Activated CD4-positive, CD25-positive, alpha-beta regulatory T cell treated with anti-CD3 and anti-CD28 coated beads, Interleukin-2, amount 50 U/mL, for 16 hours (primary cell): Measurements from ENCODE around the gene DIP2C.
"Not testable (repeated sequence)": the region's sequence is repeated elsewhere in the genome, so short reads cannot be mapped to it uniquely, and the experiment has no call there.

Experiments used
- DNase-seq: peaks from one replicate; pipeline ENCODE4 v3.0.0-alpha.2; 2020; ENCODE audit warnings: low read depth, low spot score

DIP2C gene

DNA sequence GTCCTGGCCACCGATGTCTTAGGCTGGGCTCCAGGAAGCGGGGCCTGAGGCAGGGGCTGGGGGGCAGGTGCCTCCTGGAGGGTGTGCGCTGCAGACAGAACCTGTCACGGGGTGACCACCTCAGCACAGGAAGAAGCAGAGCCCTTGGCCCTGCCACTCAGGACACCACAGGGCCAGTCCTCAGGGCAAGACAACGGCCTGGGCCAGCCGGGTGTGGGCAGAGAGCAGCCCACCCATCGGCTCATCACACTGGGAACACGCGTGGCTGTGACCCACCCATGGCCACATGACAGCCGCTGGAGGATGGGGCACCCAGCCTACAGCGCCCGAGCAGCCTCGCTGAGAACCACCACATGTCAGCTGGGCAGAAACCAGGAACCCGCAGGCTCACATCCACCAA lies 5.9 kb upstream of the DIP2C start:
- DNase-seq: no peak

GRCh38 chr10:693506-693905 lies 4.0 kb upstream of the DIP2C start:
- DNase-seq: no peak

GRCh38 chr10:692682-693351 lies 3.3 kb upstream of the DIP2C start:
- DNase-seq: no peak

DNA sequence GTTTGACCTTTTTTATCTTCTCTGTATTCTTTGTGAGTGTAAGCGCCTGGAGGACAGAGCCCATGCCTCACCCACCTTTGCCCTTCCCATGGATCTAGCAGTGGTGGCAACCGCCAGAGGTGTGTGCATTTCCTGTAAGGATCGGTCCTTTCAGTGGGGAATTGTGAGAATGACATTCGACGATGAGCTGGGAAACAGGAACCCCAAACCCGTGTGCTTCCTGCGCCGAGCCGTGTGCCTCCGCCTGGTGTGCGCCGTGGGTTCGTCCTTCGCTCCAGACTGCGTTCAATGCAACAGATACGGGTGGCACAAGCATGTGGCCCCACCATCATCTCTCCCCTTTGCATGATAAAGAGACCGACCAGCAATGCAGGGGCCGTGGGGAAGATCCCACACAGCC lies 1.7 kb upstream of the DIP2C start:
- DNase-seq: no peak

GRCh38 chr10:690372-691161 lies 1.1 kb upstream of the DIP2C start:
- DNase-seq: no peak

DNA sequence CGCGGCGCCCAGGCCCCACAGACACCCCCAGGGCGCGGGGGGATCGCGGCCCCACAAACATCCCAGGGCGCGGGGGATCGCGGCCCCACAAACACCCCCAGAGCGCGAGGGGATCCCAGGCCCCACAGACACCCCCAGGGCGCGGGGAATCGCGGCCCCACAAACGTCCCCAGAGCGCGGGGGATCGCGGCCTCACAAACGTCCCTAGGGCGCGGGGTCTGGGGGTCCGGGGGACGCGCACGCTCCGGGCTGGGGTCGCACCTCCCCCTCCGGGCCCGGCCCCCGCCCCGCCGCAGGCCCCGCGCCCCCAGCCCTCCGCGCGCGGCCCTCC lies 382 bp downstream of the DIP2C start:
- no peak for DNase-seq

DNA sequence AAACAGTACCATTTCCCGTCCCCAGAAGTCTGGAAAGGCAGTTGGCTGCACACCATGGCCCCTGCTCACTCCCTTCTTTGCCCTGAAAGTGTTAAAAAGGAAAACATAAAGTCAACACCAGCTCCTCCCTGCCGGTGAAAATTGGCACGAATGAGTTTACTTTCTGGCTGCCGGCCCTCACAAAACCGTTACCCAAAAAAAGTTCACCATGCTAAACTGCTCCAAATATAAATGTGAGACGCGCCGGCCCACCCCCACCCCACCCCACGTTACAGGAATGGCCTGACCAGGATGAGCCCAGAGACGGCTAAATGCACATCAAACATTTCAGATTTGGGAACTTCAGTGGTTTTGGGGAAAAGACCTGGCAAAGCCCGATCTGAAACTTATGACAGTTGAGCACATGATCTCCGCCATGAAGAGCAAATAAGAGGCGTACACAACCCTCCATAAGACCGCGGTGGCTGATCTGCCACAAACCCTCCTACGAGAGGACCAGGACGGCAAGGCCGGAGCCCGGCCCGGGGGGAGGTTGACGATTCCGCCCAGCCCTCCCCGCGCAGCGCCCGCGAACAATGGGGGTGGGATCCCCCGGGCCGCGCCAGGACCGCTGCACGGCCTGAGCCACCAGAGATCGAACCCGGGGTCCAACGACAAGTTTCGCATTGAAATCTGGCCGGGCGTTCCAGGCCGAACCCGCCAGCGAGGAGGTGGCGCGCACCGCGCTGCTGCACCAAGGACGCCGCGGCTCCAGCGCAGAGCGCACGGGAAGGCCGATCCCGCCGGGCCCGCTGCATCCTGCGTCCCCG lies 952 bp downstream of the DIP2C start:
- DNase-seq: no peak

GRCh38 chr10:687583-688311 lies 1.7 kb downstream of the DIP2C start:
- no peak for DNase-seq

- DNase-seq: no peak
Measured at GRCh38 chr10:686155-686931, 3.1 kb downstream of the DIP2C start.

DNA sequence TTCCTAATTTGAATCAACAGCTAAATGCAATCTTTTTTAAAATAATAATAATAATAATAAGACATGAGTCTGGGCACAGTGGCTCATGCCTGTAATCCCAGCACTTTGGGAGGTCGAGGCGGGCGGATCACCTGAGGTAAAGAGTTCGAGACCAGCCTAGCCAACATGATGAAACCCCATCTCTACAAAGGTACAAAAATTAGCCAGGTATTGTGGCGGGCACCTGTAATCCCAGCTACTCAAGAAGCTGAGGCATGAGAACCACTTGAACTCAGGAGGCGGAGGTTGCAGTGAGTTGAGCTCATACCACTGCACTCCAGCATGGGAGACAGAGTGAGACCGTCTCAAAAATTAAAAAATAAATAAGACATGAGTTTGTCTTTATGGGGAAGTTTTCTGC lies 3.9 kb downstream of the DIP2C start:
- DNase-seq: no peak

DNA sequence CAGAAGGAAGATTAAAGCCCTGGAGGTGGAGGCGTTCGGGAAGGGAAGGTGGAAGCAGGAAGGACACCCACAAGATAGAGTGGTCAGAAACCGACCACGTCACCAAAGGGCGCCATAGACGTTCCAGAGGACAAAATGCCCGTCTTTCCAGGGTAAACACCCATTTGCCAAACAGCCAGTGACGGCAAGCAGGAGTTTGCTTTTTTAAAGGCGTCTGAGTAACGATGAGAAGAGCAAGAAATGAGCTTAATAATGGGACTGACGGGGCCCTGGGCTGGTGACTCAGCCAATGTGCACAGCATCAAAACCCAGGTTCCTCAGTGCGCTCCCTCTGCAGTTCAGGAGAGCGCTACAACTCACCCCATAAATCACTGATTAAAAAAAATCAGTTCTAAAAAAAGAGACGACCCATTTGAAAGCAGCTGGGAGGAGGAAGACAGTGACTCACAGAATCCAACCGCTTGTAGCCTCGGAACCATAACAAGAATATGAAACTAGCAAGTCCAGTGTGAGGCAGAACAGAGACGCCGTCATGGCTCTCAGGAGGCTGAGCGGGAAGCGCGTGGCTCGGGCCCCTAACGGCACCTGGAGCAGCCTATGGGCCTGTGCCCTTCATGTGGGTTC lies 5.9 kb downstream of the DIP2C start:
- DNase-seq: no peak

GRCh38 chr10:682931-683447 lies 6.5 kb downstream of the DIP2C start:
- DNase-seq: no peak

- no peak for DNase-seq
Measured at GRCh38 chr10:681670-682318, 7.7 kb downstream of the DIP2C start.

GRCh38 chr10:680745-681144 lies 8.7 kb downstream of the DIP2C start:
- DNase-seq: no peak

DNA sequence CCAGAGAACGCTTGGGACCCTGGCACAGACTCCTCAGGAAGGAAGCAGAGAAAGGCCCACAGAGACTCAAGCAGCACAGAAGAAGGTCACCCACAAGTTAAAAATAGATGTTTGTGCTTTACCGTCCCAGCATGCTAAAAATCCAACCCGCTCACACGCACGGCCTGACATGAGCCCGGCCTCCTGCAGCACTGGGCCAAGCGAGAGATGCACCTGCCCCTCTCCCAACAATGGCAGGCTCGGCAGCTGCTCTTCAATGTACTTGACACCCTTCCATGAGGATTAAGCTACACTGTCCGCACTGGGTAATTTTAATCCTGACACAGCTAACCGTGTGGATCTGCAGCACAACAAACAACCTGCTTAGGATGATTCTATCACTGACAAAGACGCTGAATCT lies 9.3 kb downstream of the DIP2C start:
- DNase-seq: no peak

DNA sequence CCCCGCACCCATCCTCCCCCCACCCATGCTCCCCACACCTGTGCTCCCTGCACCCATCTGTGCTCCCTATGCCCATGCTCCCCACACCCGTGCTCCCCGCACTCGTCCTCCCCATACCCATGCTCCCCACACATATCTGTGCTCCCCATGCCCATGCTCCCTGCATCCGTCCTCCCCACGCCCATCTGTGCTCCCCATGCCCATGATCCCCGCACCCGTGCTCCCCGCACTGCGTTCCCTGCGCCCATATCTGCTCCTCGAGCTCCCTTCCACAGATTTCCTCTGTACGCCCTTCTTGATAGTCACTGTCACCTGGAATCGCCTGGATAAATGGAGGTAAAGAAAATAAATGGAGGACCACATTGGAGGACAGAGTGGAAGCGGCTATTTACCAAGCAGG lies 9.9 kb downstream of the DIP2C start:
- no peak for DNase-seq

DNA sequence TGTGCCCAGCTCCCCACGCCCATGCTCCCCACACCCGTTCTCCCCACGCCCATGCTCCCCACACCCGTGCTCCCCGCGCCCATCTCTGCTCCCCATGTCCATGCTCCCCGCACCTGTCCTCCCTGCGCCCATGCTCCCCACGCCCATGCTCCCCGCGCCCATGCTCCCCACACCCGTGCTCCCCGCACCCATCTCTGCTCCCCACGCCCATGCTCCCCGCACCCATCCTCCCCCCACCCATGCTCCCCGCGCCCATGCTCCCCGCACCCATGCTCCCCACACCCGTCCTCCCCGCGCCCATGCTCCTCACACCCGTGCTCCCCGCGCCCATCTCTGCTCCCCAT lies 10.8 kb downstream of the DIP2C start:
- DNase-seq: not testable (repeated sequence)

DNA sequence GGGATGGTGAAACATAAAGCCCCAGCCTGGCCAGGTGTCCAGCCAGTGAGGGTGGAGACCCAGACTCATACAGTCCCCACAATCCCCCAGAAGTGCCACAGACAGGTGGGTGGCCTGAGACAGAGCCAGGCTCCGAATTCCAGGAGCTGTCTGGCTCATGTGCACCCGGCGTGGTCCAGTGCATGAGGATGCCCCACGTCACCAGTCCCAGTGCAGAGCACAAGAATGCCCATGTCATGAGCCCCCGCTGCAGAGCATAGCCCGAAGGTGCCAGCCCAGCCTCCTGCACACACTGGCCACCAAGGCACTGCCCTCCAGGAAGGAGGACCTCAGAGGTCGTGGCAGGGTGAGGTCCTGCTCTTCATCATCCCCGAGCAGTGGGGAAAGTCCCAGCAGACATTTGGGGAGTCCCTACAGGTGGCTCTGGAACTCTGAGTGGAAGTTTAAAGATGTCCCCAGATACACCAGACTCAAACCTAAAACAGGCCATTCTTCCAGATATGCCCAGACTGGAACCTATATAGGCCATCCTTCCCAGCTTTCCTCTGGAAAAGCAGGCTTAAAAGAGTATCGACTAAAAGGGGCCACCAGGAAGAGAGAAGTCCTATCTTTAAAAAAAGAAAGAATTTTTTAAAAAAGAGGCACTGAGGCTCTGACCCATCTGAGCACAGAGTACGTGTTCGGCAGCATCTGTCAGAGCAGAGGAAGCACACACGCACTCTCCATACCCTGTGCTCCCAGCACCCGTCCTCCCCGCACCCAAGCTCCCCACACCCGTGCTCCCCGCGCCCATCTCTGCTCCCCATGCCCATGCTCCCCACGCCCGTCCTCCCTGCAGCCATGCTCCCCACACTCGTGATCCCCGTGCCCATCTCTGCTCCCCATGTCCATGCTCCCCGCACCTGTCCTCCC lies 11.5 kb downstream of the DIP2C start:
- no peak for DNase-seq

- DNase-seq: no peak
Measured at GRCh38 chr10:677038-677437, 12.4 kb downstream of the DIP2C start.
